ENCODE data around the gene PTPRN2.

Gene PTPRN2

DNA sequence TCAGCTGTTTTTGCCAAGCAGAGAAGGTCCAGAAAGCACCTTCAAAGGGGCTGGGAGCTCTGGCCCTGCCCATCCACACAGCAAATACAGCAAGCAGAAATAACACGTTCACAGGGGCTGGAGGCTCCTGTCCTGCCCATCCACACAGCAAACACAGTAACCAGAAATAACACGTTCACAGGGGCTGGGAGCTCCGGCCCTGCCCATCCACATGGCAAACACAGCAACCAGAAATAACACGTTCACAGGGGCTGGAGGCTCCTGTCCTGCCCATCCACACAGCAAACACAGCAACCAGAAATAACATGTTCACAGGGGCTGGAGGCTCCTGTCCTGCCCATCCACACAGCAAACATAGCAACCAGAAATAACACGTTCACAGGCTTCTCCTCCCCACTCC, 558.1 kb downstream of the PTPRN2 start:
- no peak for DNase-seq

DNA sequence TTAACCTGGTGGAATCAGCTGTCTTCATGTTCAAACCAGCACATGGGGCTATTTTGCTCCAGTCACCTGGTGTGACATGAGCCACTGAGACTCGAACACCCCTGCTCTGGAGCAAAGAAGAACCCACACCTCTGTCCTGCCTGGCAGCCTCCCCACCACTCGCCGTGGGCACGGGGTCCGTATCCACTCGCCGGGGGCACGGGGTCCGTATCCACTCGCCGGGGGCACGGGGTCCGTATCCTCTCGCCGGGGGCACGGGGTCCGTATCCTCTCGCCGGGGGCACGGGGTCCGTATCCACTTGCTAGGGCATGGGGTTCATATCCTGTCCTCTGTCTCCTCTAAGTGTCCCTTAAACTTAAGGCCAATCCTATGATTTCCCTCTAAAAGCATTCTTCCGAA, 558.7 kb downstream of the PTPRN2 start:
- no peak for DNase-seq

DNA sequence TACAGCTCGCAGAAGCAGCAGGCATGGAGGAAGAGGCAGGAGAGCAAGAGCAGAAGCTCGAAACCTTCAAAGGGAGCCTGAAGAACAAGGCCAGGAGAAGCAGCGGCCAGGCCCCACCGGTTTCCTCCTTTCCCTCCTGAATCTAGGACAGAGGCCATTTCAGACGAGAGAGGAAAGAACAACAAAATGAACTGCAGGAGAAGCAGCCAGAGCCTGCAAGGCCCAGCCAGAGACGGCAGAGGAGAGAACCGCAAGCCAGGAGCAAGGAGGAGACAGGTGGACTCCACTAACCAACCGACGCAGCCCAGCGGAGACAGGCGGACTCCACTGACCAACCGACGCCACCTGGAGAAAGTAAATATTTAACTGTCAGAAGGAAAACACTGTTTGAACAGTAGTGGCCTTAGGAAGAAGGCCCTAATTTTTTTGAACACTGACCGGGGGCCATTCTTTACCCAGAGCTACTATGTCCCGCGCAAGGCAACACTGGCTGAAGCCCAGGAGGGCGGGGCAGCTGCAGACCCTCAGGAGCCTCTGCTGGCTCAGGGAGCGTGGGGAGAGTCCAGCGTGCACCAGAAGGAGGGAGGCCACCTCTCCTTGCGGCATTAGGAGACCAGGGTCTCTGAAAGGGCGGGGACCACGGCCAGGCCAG, 559.2 kb downstream of the PTPRN2 start:
- DNase-seq, result no peak

DNA sequence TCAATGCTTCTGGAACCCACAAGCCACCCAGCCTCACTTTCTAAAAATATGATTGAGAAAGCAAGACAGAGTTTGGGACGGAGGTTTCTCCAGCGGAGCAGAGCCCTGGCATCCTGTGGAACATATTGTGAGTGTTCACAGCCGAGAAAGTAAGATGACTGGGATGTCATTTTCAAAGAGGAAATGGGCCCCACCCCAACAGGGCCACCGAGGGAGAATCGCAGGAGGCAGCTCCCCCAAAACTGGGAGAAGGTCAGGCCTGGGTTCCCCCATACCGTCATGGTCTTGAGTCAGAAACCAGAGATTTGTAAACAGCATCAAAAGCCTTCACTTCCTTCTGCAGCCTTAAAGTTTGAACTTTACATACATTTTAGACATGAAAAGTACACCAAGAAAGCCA, 560.0 kb downstream of the PTPRN2 start:
- no peak for DNase-seq

DNA sequence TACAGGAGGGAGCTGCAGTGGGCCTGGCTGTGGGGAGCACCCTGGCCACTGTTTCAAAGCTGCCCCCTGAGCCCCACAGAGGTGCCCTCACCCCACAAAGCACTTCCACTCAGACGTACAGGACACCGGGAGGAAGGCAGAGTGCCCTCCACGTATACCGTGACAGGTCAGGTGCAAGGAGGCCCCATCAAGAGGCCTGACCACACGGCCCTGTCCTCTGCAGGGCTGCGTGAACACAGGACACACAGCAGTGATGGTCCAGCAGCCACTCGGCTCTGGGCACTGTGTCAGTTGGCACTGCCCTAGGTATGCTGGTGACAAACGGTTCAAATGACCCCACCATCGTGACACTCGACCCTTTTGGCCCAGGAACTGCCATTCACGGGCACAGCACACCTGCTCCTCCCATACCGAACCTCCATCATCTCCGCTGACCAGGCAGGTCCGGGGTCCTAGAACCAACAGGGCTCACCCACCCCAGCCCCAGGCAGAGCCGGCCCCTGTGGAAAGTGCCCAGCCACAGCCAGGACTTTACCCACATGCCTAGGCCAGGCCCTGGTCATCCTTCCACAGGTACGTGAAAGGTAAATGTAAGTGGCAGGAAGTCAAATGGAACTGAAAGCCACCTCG, 560.9 kb downstream of the PTPRN2 start:
- DNase-seq, result no peak

DNA sequence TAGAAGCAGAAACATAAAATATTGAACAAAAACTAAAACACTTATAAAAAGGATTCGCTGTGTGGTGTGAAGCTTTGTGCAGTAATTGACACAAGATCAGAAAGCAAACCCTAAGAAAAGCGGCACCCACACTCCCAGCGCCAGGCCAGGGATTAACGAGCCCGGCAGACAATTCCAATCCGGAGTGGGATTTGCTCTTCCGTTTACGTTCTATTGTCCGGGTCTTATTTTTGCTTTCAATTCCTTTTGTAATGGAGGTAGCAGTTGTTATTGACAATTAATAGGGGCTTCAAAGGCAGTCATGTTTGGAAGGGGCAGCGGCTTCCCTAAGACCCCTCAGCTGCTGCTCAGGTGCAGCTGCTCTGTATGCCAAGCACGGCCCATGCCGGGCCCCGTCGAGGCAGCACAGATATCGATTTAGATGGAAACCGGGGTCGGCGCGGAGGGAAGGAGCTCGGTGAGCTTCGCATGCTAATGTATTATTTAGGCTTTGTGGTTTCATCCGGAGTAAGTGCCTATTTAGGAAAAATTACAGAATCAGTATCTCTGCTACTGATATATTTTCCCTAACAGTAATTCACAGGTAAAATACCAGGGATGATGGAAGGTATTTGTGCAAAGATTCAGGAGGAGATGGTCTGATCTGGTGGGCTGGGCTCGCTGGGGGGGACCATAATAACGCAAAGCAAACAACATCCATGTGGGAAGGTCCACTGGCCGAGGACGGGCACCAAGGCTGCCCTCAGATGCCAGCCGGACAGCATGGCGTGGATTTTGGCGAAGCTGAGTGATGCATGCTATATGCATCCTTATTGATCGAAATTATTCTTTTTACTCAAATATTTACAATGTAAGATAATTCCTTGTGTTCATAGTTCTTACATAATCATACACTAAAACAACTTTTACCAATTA, 561.7 kb downstream of the PTPRN2 start:
- DNase-seq, result no peak

DNA sequence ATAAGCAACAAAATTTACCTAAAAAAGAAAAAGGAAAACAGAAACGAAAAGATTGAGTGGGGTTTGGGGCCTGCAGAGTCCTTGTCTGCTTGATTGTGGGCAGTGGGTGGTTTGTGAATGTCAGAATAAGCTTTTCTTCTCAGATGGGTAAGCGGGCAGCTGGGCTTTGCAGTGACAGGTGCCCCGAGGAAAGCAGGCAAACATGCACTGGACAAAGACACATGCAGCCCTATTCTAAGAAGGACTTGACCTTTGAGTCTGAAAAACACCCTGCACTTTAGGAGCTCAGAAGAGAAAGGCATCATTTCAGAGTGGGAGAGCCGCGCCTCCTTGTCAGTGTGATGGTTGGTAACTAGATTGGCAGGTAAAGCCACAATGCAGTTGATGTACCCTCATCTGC, 562.7 kb downstream of the PTPRN2 start:
- no peak for DNase-seq

DNA sequence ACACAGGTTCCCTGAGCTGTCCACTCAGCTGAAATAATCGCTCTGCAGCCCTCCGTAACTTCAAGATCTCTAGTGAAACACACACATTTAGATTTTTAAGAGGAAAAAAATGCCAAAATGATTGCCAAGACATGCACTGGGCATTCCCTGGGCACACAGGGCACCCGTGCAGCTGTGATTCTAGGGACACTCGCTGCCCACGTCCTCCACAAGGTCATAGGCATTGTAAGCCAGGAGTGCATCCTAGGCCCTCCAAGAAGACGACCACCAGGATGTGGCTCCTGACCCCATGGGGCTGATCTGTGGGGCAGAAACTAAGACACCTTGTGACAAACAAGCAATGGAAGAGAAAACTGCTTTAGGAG, 563.3 kb downstream of the PTPRN2 start:
- DNase-seq, result no peak

DNA sequence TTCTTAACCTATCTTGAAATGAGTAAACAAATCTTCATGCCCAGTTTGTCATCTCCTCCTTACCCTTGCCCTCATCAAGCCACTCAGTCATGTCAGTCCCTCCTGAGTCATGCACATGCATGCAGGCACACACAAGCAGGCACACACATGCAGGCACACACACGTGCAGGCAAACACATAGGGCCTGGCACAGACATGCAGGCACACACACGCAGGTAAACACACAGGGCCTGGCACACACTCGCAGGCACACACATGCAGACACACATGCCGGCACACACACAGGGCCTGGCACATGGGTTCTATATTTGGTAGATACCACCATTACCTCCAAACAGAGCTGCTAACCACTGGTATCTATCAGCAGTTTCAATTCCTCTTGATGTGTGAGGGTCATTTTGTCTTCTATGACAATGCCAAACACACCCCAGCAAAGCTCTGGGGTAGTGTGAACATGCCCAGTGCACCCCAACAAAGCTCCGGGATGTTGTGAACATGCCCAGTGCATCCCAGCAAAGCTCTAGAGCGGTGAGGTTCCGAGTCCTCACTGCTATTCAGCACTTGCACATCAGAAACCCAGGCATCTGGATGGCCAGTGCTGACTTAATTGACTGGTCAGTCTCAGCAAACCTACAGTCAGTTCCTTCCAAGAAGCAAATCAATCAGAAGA, 563.8 kb downstream of the PTPRN2 start:
- no peak for DNase-seq

DNA sequence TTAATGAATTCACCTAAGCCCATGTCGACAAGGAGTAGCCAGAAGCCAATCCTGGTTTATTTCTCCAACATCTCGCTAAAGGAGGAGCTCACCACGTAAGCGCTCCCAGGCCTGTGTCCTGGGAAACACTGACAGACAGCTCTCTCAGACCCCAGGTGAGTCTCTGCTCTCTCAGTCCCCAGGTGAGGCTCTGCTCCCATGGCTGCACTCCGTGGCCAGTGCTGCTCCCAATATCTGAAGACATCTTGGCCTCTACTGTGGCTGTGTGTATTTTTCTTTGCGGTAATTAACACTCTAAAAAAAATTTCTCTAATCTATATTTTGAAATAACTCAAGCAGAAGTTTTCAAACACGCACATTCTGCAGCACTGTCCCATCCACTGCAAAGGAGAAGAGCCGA, 564.5 kb downstream of the PTPRN2 start:
- DNase-seq, result no peak

DNA sequence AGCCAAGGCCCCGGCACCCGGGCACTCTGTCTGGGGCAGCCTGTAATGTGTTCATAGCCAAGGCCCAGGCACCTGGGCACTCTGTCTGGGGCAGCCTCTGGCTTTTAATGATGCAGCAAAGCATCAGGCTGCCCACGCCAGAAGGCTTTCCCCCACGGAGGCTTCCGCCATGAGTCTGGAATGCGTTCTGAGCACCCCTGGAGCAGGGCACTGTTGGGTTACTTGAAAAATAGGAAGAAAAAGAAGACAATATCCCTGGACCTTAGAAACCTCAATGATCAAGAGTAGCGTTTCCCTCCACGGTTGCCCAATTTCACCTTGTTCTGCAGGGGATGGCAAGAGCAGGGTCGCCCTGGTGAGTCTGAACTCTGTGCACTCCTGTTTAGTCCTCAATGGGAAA, 565.0 kb downstream of the PTPRN2 start:
- DNase-seq, result no peak

DNA sequence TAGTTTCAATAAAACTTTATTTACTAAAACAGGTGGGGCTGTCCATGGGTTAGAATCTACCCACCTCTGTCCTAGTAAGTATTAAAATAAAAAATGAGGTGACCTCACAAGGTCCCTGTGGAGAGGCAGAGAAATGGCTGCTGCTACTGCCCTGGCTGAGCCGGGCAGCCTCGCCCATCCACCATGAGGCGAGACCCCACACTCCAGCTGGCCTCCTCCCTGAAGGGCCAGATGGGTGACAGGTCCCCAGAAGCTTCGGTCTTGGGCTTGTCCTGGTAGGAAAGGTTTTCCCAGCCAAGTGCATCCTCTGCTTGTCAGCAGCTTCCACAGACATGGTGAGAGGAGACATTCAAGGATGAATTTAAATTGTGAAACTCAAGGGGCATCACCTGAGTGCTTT, 565.8 kb downstream of the PTPRN2 start:
- no peak for DNase-seq

DNA sequence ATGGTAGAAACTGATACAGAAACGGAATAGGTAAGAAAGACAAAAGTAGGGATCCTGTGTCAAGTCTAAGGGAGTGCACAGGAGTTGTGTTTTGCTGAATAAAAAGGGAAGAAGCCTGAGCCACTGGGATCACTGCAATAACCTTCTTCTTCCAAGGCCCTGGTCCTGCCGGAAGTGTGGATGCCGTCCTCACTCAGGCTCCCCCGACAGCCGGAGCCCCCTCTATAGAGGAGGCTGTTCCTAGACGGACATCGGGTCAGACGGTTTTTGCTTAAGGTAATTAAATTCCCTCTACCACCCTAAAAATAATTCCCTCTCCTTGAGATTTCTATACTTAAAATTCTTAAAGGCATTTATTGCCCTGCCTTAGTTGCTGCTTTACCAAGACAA, 566.9 kb downstream of the PTPRN2 start:
- DNase-seq, result no peak

DNA sequence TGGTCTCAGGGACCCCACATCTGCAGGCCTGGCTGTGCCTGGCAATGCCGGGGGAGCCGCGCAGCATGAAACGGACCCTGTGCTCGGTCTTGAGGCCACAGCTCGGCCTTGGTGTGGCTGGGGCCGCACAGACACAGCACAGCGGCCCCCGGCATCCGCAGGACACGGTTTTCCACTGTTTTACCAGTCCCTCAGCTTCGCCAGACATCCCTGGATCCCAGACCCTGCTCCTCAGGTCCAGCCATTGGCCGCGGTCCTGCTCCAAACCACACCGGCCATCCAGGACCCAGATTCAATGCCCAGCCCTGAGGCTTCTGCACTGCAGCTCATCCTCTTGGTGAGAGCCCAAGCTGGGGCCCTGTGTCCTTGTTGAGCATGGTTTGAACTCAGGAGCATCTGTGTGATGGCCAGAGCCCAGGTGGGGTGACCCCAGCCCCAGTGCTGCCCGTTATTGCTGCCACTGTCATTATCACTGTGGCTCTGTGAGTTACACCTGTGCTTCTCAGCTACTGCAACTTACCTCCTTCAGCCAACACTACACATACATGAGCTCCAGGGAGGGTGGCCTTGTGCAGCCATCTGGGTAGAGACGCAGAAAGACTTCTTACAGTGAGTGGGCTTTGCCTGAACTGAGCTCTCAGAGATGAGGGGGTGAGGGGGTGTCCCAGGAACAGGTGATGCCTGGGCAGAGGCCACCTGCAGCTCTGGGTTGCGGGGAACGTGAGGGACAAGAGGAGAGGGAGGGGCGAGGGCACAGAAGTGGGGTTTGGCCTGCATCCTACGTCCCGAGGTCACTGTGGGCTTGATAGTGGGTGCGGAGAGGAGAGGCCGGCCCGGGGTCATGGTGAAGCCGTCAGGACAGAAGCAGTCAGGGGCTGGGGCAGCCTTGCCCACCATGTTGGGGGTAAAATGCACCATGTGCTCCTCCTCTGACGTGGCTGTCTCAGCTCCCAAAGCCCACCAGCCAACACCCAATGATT, 567.6 kb downstream of the PTPRN2 start:
- no peak for DNase-seq

DNA sequence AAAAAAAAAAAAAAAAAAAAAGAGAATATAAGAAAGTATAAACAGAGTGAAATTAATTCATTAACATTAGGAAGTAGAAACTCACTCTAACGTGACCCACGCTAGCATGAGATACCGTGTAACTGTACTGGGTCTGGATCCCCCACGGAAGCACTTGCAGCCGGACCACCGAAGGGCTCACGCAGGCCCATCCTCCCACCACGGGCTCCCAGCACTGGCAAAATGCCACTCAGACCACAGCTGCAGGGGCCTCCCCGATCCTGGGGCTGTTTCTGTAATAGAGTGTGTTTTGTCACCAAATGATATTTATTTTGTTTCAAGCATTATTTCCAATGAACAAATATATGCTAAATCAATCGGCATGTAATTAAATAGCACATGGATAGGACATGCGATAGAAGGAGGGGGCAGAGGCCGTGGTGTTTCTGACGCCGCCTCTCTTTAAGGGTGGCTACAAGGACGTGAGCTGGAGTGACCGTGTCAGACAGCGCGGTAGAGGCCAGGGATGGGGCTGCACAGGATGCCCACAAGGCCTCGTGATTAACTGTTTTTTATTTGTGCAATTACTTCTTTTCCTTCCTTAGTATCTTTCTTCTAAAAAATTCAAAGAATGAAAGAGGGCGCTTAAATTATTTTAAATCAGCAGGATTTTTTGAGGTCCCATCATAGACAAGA, 568.5 kb downstream of the PTPRN2 start:
- DNase-seq, result no peak

DNA sequence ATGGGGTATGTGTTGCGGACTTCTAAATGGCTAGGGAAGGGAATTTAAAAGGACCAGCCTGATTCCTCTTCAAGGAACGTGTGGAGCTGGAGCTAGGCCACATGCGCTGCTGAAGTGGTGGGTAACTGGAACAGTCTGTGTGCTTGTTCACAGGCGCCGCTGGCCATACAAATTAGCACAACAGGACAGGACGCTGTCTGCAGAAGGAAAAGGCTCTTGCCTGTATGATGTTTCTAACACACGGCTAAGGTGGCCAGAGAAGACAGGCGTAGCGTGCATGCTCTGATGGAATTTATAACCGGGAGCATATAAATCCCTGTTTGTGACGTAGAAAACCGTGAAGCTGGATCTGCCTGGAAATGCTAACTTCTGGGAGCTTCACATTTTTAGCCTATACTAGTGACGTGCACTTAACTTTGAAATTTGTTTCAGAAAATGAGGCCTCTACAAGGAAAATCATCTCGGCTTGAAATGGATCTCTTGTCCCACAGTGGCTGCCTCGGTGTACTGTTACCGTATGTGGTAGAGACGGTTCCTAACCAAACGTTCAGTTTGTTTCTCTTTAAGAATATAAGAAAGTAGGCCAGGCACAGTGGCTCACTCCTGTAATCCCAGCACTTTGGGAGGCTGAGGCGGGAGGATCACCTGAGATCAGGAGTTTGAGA, 569.4 kb downstream of the PTPRN2 start:
- DNase-seq, result no peak

DNA sequence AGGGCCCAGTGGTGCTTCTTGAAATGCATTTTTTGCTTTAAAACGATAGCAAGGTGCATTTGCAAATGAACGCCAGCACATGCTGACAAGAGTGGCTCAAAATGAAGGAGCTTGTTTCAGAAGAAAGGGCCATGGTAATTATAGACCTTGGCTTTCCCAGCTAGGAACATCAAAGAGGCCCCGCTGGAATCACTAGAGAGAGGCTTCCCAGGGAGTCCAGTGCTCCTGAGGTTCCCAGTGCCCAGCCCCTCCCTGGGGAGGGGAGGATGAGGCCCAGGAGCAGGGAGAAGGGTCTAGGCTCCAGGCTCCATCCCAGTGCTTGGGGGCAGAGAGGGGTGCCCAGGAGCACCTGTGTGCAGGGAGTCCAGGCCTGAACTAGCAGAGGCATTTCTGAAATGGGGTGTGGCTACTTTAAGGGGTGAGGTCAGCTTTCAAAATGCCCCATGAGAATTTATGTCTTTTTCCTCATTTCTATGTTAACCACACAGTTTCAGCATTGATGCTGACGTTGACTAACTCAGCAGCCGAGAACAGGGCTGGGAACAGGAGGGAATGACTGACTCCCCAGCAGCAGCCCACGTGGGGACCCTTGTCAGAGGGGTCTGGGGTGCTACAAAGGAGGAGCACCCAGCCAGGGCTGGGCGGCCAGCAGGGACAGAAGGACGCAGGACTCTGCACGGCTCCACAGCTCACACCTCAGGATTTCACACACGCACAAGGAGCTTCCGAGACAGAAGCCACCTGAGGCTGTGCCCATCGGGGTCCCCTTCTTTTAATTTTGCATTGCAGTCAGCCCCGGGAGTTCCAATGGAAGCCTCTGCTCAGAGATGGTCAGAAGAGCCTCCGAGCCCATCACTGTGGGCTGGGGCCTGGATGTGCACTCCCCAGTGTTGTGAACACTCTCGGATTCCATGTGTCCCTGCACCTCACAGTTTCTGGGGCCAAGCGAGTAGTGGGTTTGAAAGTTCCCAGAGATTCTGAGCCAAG, 570.2 kb downstream of the PTPRN2 start:
- no peak for DNase-seq

DNA sequence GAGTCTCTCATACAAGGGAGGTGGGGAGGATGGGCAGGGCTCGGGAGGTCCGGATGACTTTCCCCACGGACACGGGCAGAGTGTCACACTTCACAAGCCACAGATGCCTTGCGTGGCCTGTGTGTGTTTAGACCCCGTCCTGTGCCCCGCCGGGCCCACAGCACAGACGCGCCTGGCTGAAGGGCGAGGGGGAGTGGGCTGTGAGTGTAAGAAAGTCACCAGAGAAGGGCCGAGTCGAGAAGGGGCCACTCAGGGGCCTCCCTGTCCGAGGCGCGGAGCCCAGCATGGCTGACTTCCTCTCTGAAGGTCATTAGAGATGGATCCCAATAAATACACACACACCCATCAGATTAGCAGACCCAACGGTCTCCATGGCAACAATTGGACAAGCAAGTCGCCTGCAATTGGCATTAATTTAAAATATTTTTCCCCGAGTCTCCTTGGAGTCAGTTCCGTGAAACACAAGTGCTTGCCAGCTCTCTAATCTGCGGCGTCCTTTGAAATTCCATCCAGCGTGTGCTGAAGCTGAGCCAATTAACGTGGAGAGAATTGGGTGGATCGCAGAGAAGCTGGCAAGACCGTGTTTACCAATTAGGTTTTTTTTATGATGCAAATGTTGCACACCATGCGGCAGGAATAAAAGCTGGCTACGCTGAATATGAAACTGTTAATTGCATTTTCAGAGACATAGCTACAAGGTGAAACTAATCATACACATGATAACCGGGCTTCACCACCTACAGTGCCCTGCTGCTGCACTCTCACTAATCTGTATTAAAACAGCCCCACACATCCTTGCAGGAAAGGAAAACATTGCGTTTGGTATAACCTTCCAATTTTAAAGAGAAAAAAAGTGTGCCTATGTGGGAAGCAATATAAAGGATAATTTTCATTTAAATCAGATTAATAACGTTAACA, 571.2 kb downstream of the PTPRN2 start:
- DNase-seq, result peak; percentile 62
